ENCODE data around the gene RAP1A. TPM values are rescaled to one million over a fixed set of nuclear protein-coding genes. Genes with fewer than 3 reads are reported as not detected.

RAP1A gene
- polyA plus RNA-seq, 3 donors, result 41.2 to 79.1 (median 75.3) TPM

- intact Hi-C loops (cut with micrococcal nuclease), result no loop called here
- no peak overlapping the region for H3K4me2 ChIP-seq (replicated peaks; ENCODE audit: extremely low read depth, low read length, poor library complexity, severe bottlenecking)
- Mint-ChIP-seq H3K4me1 (peaks cover 7% of the 10 kb centered on the region), H3K9me3 (no peaks in the 10 kb centered on the region), H3K27me3 (ENCODE audit: low read depth in 3 of 3) (no peaks in the 10 kb centered on the region), H3K4me3 (no peak overlapping the region), H3K27ac (no peak overlapping the region), H3K36me3 (peaks cover 80 to 94% of the 10 kb centered on the region in 2 donors)
- H3K4me1 ChIP-seq (ENCODE audit: control insufficient read depth in 1 of 2, insufficient read depth in 2 of 2, low read length in 2 of 2), result peaks cover 0 to 5% of the 10 kb centered on the region in 2 donors
- H3K27ac ChIP-seq (ENCODE audit: low read depth in 1 of 2, low read length in 2 of 2), result no peak overlapping the region
- no peak overlapping the region for H2AFZ ChIP-seq (ENCODE audit: insufficient read depth, low read depth, low read length, poor library complexity, severe bottlenecking)
- no peak for DNase-seq
- peaks cover 81 to 98% of the 10 kb centered on the region in 2 donors for H3K36me3 ChIP-seq (replicated peaks in 1 of 2; ENCODE audit: control insufficient read depth in 1 of 2, insufficient read depth in 2 of 2, low read length in 2 of 2)
- H3K9me3 ChIP-seq (replicated peaks in 1 of 2; ENCODE audit: control insufficient read depth in 1 of 2, insufficient read depth in 1 of 2, low read length in 2 of 2), result no peaks in the 10 kb centered on the region
- TF ChIP-seq CTCF (IDR thresholded peaks at IDR 0.05), result no peak
- no peak overlapping the region for H3K9ac ChIP-seq (ENCODE audit: insufficient read depth, low read length, poor library complexity, severe bottlenecking)
- H3K4me3 ChIP-seq (replicated peaks in 1 of 3; ENCODE audit: low read depth in 2 of 3, low read length in 3 of 3), result no peak overlapping the region
- peaks cover under 1% of the 10 kb centered on the region for H3K79me2 ChIP-seq (ENCODE audit: insufficient read depth, low read length)
- H4K20me1 ChIP-seq (ENCODE audit: insufficient read depth, low read length), result peaks cover 72% of the 10 kb centered on the region
- no peaks in the 10 kb centered on the region for H3K27me3 ChIP-seq (ENCODE audit: control insufficient read depth in 2 of 2, insufficient read depth in 2 of 2, low read length in 2 of 2)
Measured at GRCh38 chr1:111704776-111705175, 85.2 kb downstream of the RAP1A start.

- H3K4me3 Mint-ChIP-seq, result no peak overlapping the region
- no peak for DNase-seq
- H3K36me3 Mint-ChIP-seq, result peaks cover 76 to 91% of the 10 kb centered on the region in 2 donors
- Histone ChIP-seq H3K9ac (ENCODE audit: insufficient read depth, low read length, poor library complexity, severe bottlenecking) (no peak overlapping the region), H3K27ac (ENCODE audit: low read depth in 1 of 2, low read length in 2 of 2) (peak overlapping the region in 1 of 2 donors; percentile 6), H3K4me3 (replicated peaks in 1 of 3; ENCODE audit: low read depth in 2 of 3, low read length in 3 of 3) (no peak overlapping the region), H4K20me1 (ENCODE audit: insufficient read depth, low read length) (peaks cover 62% of the 10 kb centered on the region), H3K9me3 (replicated peaks in 1 of 2; ENCODE audit: control insufficient read depth in 1 of 2, insufficient read depth in 1 of 2, low read length in 2 of 2) (no peaks in the 10 kb centered on the region), H3K36me3 (replicated peaks in 1 of 2; ENCODE audit: control insufficient read depth in 1 of 2, insufficient read depth in 2 of 2, low read length in 2 of 2) (peaks cover 81 to 98% of the 10 kb centered on the region in 2 donors), H3K79me2 (ENCODE audit: insufficient read depth, low read length) (no peaks in the 10 kb centered on the region), H3K27me3 (ENCODE audit: control insufficient read depth in 2 of 2, insufficient read depth in 2 of 2, low read length in 2 of 2) (no peaks in the 10 kb centered on the region), H3K4me1 (ENCODE audit: control insufficient read depth in 1 of 2, insufficient read depth in 2 of 2, low read length in 2 of 2) (peaks cover 0 to 5% of the 10 kb centered on the region in 2 donors), H3K4me2 (replicated peaks; ENCODE audit: extremely low read depth, low read length, poor library complexity, severe bottlenecking) (no peak overlapping the region), H2AFZ (ENCODE audit: insufficient read depth, low read depth, low read length, poor library complexity, severe bottlenecking) (no peak overlapping the region)
- WGBS (ENCODE audit: insufficient coverage), result no CpG with 5 or more reads among the region's 3 CpGs
- intact Hi-C loops (cut with micrococcal nuclease), result no loop called here
- H3K4me1 Mint-ChIP-seq, result peaks cover 7% of the 10 kb centered on the region
- no peaks in the 10 kb centered on the region for H3K27me3 Mint-ChIP-seq (ENCODE audit: low read depth in 3 of 3)
- H3K27ac Mint-ChIP-seq, result peak overlapping the region in 1 of 7 donors; percentile 21
- no peaks in the 10 kb centered on the region for H3K9me3 Mint-ChIP-seq
- TF ChIP-seq CTCF (IDR thresholded peaks at IDR 0.05), result no peak
Measured at GRCh38 chr1:111705841-111706240, 86.3 kb downstream of the RAP1A start.

Data from CD14-positive monocyte (primary cell).